ENCODE data around the gene WNT7B. TPM values are rescaled to one million over a fixed set of nuclear protein-coding genes. Genes with fewer than 3 reads are reported as not detected.

Gene WNT7B
- total RNA-seq, 1 donor from 2014 or later, result 1.2 TPM

GRCh38 chr22:45997077-45997776, 20.3 kb upstream of the WNT7B start:
- DNase-seq (ENCODE audit: low spot score in 2 of 2) (peak; percentile 81 to 86), FAIRE-seq (no peak)

GRCh38 chr22:45996241-45997076, 19.5 kb upstream of the WNT7B start:
- no peak for FAIRE-seq
- no peak for DNase-seq (ENCODE audit: low spot score in 2 of 2)

GRCh38 chr22:45995405-45996101, 18.6 kb upstream of the WNT7B start:
- DNase-seq (ENCODE audit: low spot score in 2 of 2), result no peak
- no peak for FAIRE-seq

- FAIRE-seq (no peak), DNase-seq (ENCODE audit: low spot score in 2 of 2) (peak; percentile 69 to 88)
Observed at GRCh38 chr22:45994491-45995404, 17.8 kb upstream of the WNT7B start.

GRCh38 chr22:45993841-45994240, 16.9 kb upstream of the WNT7B start:
- DNase-seq (ENCODE audit: low spot score in 2 of 2) (no peak), FAIRE-seq (no peak)

GRCh38 chr22:45993143-45993692, 16.3 kb upstream of the WNT7B start:
- FAIRE-seq (no peak), DNase-seq (ENCODE audit: low spot score in 2 of 2) (no peak)

GRCh38 chr22:45992737-45993136, 15.8 kb upstream of the WNT7B start:
- DNase-seq (ENCODE audit: low spot score in 2 of 2) (no peak), FAIRE-seq (no peak)

GRCh38 chr22:45991098-45991497, 14.1 kb upstream of the WNT7B start:
- FAIRE-seq (no peak), DNase-seq (ENCODE audit: low spot score in 2 of 2) (no peak)

- FAIRE-seq, result no peak
- no peak for DNase-seq (ENCODE audit: low spot score in 2 of 2)
Observed at GRCh38 chr22:45987136-45987861, 10.3 kb upstream of the WNT7B start.

GRCh38 chr22:45984316-45984916, 7.5 kb upstream of the WNT7B start:
- no peak for FAIRE-seq
- DNase-seq (ENCODE audit: low spot score in 2 of 2), result no peak

- no peak for DNase-seq (ENCODE audit: low spot score in 2 of 2)
- FAIRE-seq, result no peak
Observed at GRCh38 chr22:45983797-45984196, 6.8 kb upstream of the WNT7B start.

- DNase-seq (ENCODE audit: low spot score in 2 of 2), result no peak
- no peak for FAIRE-seq
Observed at GRCh38 chr22:45980761-45981160, 3.8 kb upstream of the WNT7B start.

- DNase-seq (ENCODE audit: low spot score in 2 of 2) (no peak), FAIRE-seq (no peak)
Observed at GRCh38 chr22:45980268-45980570, 3.3 kb upstream of the WNT7B start.

- FAIRE-seq (no peak), DNase-seq (ENCODE audit: low spot score in 2 of 2) (no peak)
Observed at GRCh38 chr22:45978275-45978713, 1.3 kb upstream of the WNT7B start.

- DNase-seq (ENCODE audit: low spot score in 2 of 2), result no peak
- FAIRE-seq, result no peak
Observed at GRCh38 chr22:45977551-45978274, 751 bp upstream of the WNT7B start.

GRCh38 chr22:45976254-45977002, 534 bp downstream of the WNT7B start:
- DNase-seq (ENCODE audit: low spot score in 2 of 2) (no peak), FAIRE-seq (no peak)

Measured in frontal cortex (tissue), 4 donors.